ENCODE results near the gene CDK8.

- TF ChIP-seq POLR2AphosphoS5 (IDR thresholded peaks at IDR 0.05; ENCODE audit: low read depth, low read length), result no peak
- TF ChIP-seq TAF1 (IDR thresholded peaks at IDR 0.05; ENCODE audit: borderline replicate concordance, insufficient read depth, low read length), result no peak
- no peak for TF ChIP-seq REST (IDR thresholded peaks at IDR 0.05; ENCODE audit: insufficient read depth in 1 of 2, low read depth in 2 of 2, low read length in 2 of 2)
Observed at GRCh38 chr13:26236296-26236695, 17.6 kb upstream of the CDK8 start.
